SK-N-SH (cell line): Measurements from ENCODE around the gene IQGAP2. TPM values are rescaled to one million over a fixed set of nuclear protein-coding genes. Genes with fewer than 3 reads are reported as not detected.
"Not testable (repeated sequence)": the region's sequence is repeated elsewhere in the genome, so short reads cannot be mapped to it uniquely, and the experiment has no call there.

Experiments used
- CTCF ChIA-PET: fragments of 300-600, 350-600 bp; formaldehyde crosslinking; extraction: SDS; loops from one replicate; lab custom pipeline; 2021; lab: Yijun Ruan, JAX
- POLR2A ChIA-PET: fragments of 350-600 bp; sonication (Branson Sonifier 250); formaldehyde crosslinking; extraction: SDS; loops from one replicate; lab custom pipeline; 2020; ENCODE audit warnings: antibody characterized with exemption, inconsistent platforms; lab: Yijun Ruan, JAX
- DNase-seq: peaks from one replicate; pipeline ENCODE4 v3.0.0; 2012
- H2AFZ ChIP-seq: fragments of 200-600 bp; sonication (generic); 2 replicates; pipeline ENCODE4 v1.8.1; 2016; ENCODE audit warnings: antibody characterized with exemption, mild to moderate bottlenecking, low read depth
- H3F3A ChIP-seq: fragments of 200-600 bp; sonication (generic); replicated peaks from 2 replicates; pipeline ENCODE3; 2016; ENCODE audit warnings: antibody characterized with exemption, mild to moderate bottlenecking; ENCODE audit not compliant: insufficient read depth
- H3K27ac ChIP-seq, 2 experiments: fragments of 200-500 bp in 1 of 2; fragments of 200-600 bp in 1 of 2; sonication (Bioruptor generic) in 1 of 2; sonication (generic), shearing (Covaris generic) in 1 of 2; 2 replicates each; pipeline versions ENCODE4 v1.5.1 to v1.6.1; 2014 to 2016; ENCODE audit warnings: low read depth in 2 of 2, inconsistent platforms in 1 of 2, low read length in 1 of 2, mild to moderate bottlenecking in 1 of 2, mixed read lengths in 1 of 2
- H3K27me3 ChIP-seq: fragments of 200-600 bp; sonication (generic), shearing (Covaris generic); 2 replicates; pipeline ENCODE4 v1.6.1; 2016; ENCODE audit warnings: mixed run types; ENCODE audit not compliant: insufficient read depth
- H3K36me3 ChIP-seq, 2 experiments: fragments of 200-500 bp in 1 of 2; fragments of 200-600 bp in 1 of 2; sonication (Bioruptor generic) in 1 of 2; sonication (generic) in 1 of 2; replicated peaks in 1 of 2; 2 replicates each; pipeline versions ENCODE3 to v1.5.1; 2014 to 2016; ENCODE audit warnings: low read length in 1 of 2, mild to moderate bottlenecking in 1 of 2; ENCODE audit not compliant: insufficient read depth in 2 of 2, control insufficient read depth in 1 of 2
- H3K4me1 ChIP-seq, 2 experiments: fragments of 200-500 bp in 1 of 2; fragments of 200-600 bp in 1 of 2; sonication (Bioruptor generic) in 1 of 2; sonication (generic), shearing (Covaris generic) in 1 of 2; 2 replicates each; pipeline versions ENCODE4 v1.5.1 to v1.6.1; 2014 to 2016; ENCODE audit warnings: low read depth in 1 of 2, low read length in 1 of 2, mixed run types in 1 of 2; ENCODE audit not compliant: insufficient read depth in 2 of 2, control insufficient read depth in 1 of 2
- H3K4me2 ChIP-seq: fragments of 200-600 bp; sonication (generic), shearing (Covaris generic); 2 replicates; pipeline ENCODE4 v1.6.1; 2017; ENCODE audit warnings: mixed run types
- H3K4me3 ChIP-seq, 2 experiments: fragments of 200-500 bp in 1 of 2; fragments of 200-600 bp in 1 of 2; sonication (Bioruptor generic) in 1 of 2; sonication (generic), shearing (Covaris generic) in 1 of 2; 2 replicates each; pipeline versions ENCODE4 v1.5.1 to v1.8.1; 2014 to 2016; ENCODE audit warnings: low read depth in 2 of 2, inconsistent platforms in 1 of 2, low read length in 1 of 2, mild to moderate bottlenecking in 1 of 2, mixed read lengths in 1 of 2, moderate library complexity in 1 of 2
- H3K79me2 ChIP-seq: fragments of 200-600 bp; sonication (generic); 2 replicates; pipeline ENCODE4 v1.8.1; 2017; ENCODE audit warnings: mild to moderate bottlenecking; ENCODE audit not compliant: insufficient read depth
- H3K9ac ChIP-seq: fragments of 200-600 bp; sonication (generic); 2 replicates; pipeline ENCODE4 v1.6.1; 2017; ENCODE audit warnings: mixed run types
- H3K9me2 ChIP-seq: fragments of 200-600 bp; sonication (generic); 2 replicates; pipeline ENCODE4 v1.6.1; 2017; ENCODE audit warnings: mixed run types
- H3K9me3 ChIP-seq: fragments of 200-600 bp; sonication (generic); 2 replicates; pipeline ENCODE4 v1.6.1; 2017; ENCODE audit warnings: mixed run types, mild to moderate bottlenecking, moderate library complexity
- H4K20me1 ChIP-seq: fragments of 200-600 bp; sonication (generic); 2 replicates; pipeline ENCODE4 v1.6.1; 2017; ENCODE audit warnings: mild to moderate bottlenecking, mixed run types; ENCODE audit not compliant: insufficient read depth
- FOSL2 ChIP-seq: IDR thresholded peaks from 2 replicates; pipeline ENCODE4 v1.4.0; 2012; ENCODE audit warnings: low read depth, mild to moderate bottlenecking, moderate library complexity, borderline replicate concordance
- GABPA ChIP-seq: IDR thresholded peaks from 2 replicates; pipeline ENCODE4 v1.4.0; 2012; ENCODE audit warnings: low read depth, mild to moderate bottlenecking
- GATA2 ChIP-seq: sonication (generic); formaldehyde crosslinking; IDR thresholded peaks from 2 replicates; pipeline ENCODE4 v1.5.0; 2020; ENCODE audit warnings: mild to moderate bottlenecking, missing genetic modification reagents
- JUND ChIP-seq: IDR thresholded peaks from 2 replicates; pipeline ENCODE4 v1.4.0; 2012
- MEF2A ChIP-seq: IDR thresholded peaks from 2 replicates; pipeline ENCODE4 v1.4.0; 2012; ENCODE audit warnings: low read depth, borderline replicate concordance
- MXI1 ChIP-seq: IDR thresholded peaks from 2 replicates; pipeline ENCODE4 v1.6.1; 2012; ENCODE audit warnings: mild to moderate bottlenecking, low read depth, low read length, improper control_type of control experiment
- NRF1 ChIP-seq: IDR thresholded peaks from 2 replicates; pipeline ENCODE4 v1.6.1; 2012; ENCODE audit warnings: low read depth, mild to moderate bottlenecking, low read length
- POLR2AphosphoS5 ChIP-seq: IDR thresholded peaks from 2 replicates; pipeline ENCODE4 v1.6.1; 2012; ENCODE audit warnings: low read depth, low read length
- REST ChIP-seq: IDR thresholded peaks from 2 replicates; pipeline ENCODE4 v1.6.1; 2012; ENCODE audit warnings: mild to moderate bottlenecking, low read depth, low read length, moderate library complexity
- RFX5 ChIP-seq: IDR thresholded peaks from 2 replicates; pipeline ENCODE4 v1.6.1; 2012; ENCODE audit warnings: mild to moderate bottlenecking, improper control_type of control experiment, low read length
- SMC3 ChIP-seq: IDR thresholded peaks from 2 replicates; pipeline ENCODE4 v1.6.1; 2012; ENCODE audit warnings: low read depth, low read length, improper control_type of control experiment
- TCF12 ChIP-seq: IDR thresholded peaks from 2 replicates; pipeline ENCODE4 v1.4.0; 2012
- USF1 ChIP-seq: IDR thresholded peaks from 2 replicates; pipeline ENCODE4 v1.4.0; 2012; ENCODE audit warnings: low read depth, borderline replicate concordance
- USF2 ChIP-seq: fragments of 150-350 bp; IDR thresholded peaks from 2 replicates; pipeline ENCODE4 v1.6.1; 2017; ENCODE audit warnings: antibody characterized with exemption, low read length, low read depth, borderline replicate concordance
- ZBTB33 ChIP-seq: IDR thresholded peaks from 2 replicates; pipeline ENCODE4 v1.4.0; 2012; ENCODE audit warnings: low read depth, borderline replicate concordance
- WGBS: methylation state at CpG from one replicate; pipeline ENCODE4 v1.1.6; 2017; ENCODE audit warnings: low lambda C conversion rate; 5-methylcytosine and 5-hydroxymethylcytosine counted together
- polyA plus RNA-seq, 3 experiments: library from polyadenylated mRNA; depleted of rRNA; stranded (reverse); fragments of >200 nt; gene quantifications; 2 replicates each; pipeline ENCODE4 v1.2.3, GENCODE V29; 2012

The IQGAP2 gene
- polyA plus RNA-seq, 1 of the 3 experiments (the other 2 are of a cell fraction): 2.1 TPM

GRCh38 chr5:76679231-76679630 is 276.1 kb downstream of the IQGAP2 start:
- CTCF ChIA-PET: no interaction called here
- 0 out of 2 replicates have a peak overlapping the region, but pooled peaks have one; percentile 36 for H2AFZ ChIP-seq
- peak overlapping the region in 1 of 2 experiments; percentile 69; a peak in 2 of 4 replicates for H3K27ac ChIP-seq
- H4K20me1 ChIP-seq: no peaks in the 10 kb centered on the region
- H3K27me3 ChIP-seq: no peaks in the 10 kb centered on the region
- WGBS: 55% methylated on average over 3 of the region's 3 CpGs
- TF ChIP-seq MXI1: no peak
- no peak for TF ChIP-seq ZBTB33
- no peak for TF ChIP-seq MEF2A
- no peak for TF ChIP-seq GABPA
- no peak for TF ChIP-seq RFX5
- no peak for TF ChIP-seq POLR2AphosphoS5
- TF ChIP-seq GATA2 (CRISPR knock-in tag): no peak
- no peak for TF ChIP-seq FOSL2
- TF ChIP-seq NRF1: no peak
- TF ChIP-seq TCF12: no peak
- no peak for TF ChIP-seq USF1
- TF ChIP-seq SMC3: no peak
- TF ChIP-seq USF2: no peak
- TF ChIP-seq REST: no peak
- TF ChIP-seq JUND: no peak
- TF ChIP-seq, all 33 proteins: peak for 0
- Histone ChIP-seq H3K4me2 (no peak overlapping the region), H3K4me3 (no peak overlapping the region), H3K9me3 (no peaks in the 10 kb centered on the region), H3K36me3 (no peaks in the 10 kb centered on the region), H3K4me1 (peaks cover 0 to 7% of the 10 kb centered on the region in 2 experiments; a peak in 2 of 4 replicates), H3K79me2 (no peaks in the 10 kb centered on the region), H3K9me2 (no peaks in the 10 kb centered on the region), H3K9ac (no peak overlapping the region), H3F3A (no peaks in the 10 kb centered on the region)
- POLR2A ChIA-PET: no interaction called here
- DNase-seq: no peak

GRCh38 chr5:76680826-76681225 is 277.7 kb downstream of the IQGAP2 start:
- H3K79me2 ChIP-seq, H2AFZ ChIP-seq, DNase-seq, H3K9ac ChIP-seq, H3F3A ChIP-seq, H3K4me3 ChIP-seq, H3K4me2 ChIP-seq, POLR2A ChIA-PET, H3K36me3 ChIP-seq, H3K9me2 ChIP-seq, CTCF ChIA-PET, H3K27me3 ChIP-seq, H3K9me3 ChIP-seq, H4K20me1 ChIP-seq, H3K27ac ChIP-seq: not testable (repeated sequence)
- H3K4me1 ChIP-seq: peaks cover 7 to 18% of the 10 kb centered on the region in 2 experiments; a peak in 3 of 4 replicates
- WGBS: 96% methylated on average over 4 of the region's 4 CpGs
